ACC112 (cell line): ENCODE data around the gene C18orf54.

Experiments
- H2AFZ ChIP-seq: fragments of 200-600 bp; sonication (generic); one replicate; pipeline ENCODE4 v1.6.0; 2017; ENCODE audit warnings: antibody characterized with exemption, low read length; ENCODE audit not compliant: unreplicated experiment
- H3K27ac ChIP-seq: fragments of 200-600 bp; sonication (generic); 2 replicates; pipeline ENCODE4 v1.5.1; 2014; ENCODE audit warnings: low read depth, mild to moderate bottlenecking, antibody characterized with exemption, low read length, moderate library complexity
- H3K27me3 ChIP-seq: fragments of 200-600 bp; sonication (generic); 2 replicates; pipeline ENCODE4 v1.6.1; 2014; ENCODE audit warnings: mild to moderate bottlenecking, antibody characterized with exemption, low read length, moderate library complexity, mixed read lengths; ENCODE audit not compliant: insufficient read depth
- H3K36me3 ChIP-seq: fragments of 200-600 bp; sonication (generic); 2 replicates; pipeline ENCODE4 v1.6.1; 2016; ENCODE audit warnings: mild to moderate bottlenecking, antibody characterized with exemption, low read length, moderate library complexity, mixed read lengths; ENCODE audit not compliant: insufficient read depth
- H3K4me1 ChIP-seq: fragments of 200-600 bp; sonication (generic); one replicate; pipeline ENCODE4 v1.6.1; 2016; ENCODE audit warnings: low read length, mixed read lengths; ENCODE audit not compliant: insufficient read depth, unreplicated experiment, control insufficient read depth
- H3K4me3 ChIP-seq: fragments of 200-600 bp; sonication (generic); 2 replicates; pipeline ENCODE4 v1.5.1; 2014; ENCODE audit warnings: mild to moderate bottlenecking, low read depth, low read length
- H3K79me2 ChIP-seq: fragments of 200-600 bp; sonication (generic); one replicate; pipeline ENCODE4 v1.6.0; 2016; ENCODE audit warnings: low read length; ENCODE audit not compliant: control insufficient read depth, unreplicated experiment, insufficient read depth

C18orf54 gene

GRCh38 chr18:54415086-54415485 is 57.4 kb downstream of the C18orf54 start:
- peaks cover 18% of the 10 kb centered on the region for H3K4me1 ChIP-seq
- no peak overlapping the region for H3K4me3 ChIP-seq
- H3K36me3 ChIP-seq = no peaks in the 10 kb centered on the region
- no peaks in the 10 kb centered on the region for H3K27me3 ChIP-seq
- H3K79me2 ChIP-seq = no peaks in the 10 kb centered on the region
- no peak overlapping the region for H2AFZ ChIP-seq
- no peak overlapping the region for H3K27ac ChIP-seq

GRCh38 chr18:54416436-54416835 is 58.7 kb downstream of the C18orf54 start:
- Histone ChIP-seq H2AFZ (peak overlapping the region; percentile 80), H3K79me2 (no peaks in the 10 kb centered on the region), H3K27ac (peak overlapping the region; percentile 70), H3K4me1 (peaks cover 18% of the 10 kb centered on the region), H3K27me3 (no peaks in the 10 kb centered on the region), H3K36me3 (no peaks in the 10 kb centered on the region), H3K4me3 (peak overlapping the region; percentile 43)

- Histone ChIP-seq H3K4me1 (no peaks in the 10 kb centered on the region), H3K36me3 (no peaks in the 10 kb centered on the region), H3K27ac (no peak overlapping the region), H3K79me2 (no peaks in the 10 kb centered on the region), H3K4me3 (no peak overlapping the region), H2AFZ (no peak overlapping the region), H3K27me3 (peaks cover 9% of the 10 kb centered on the region; the same call in 1 of the 2 replicates)
Measured at GRCh38 chr18:54423831-54424230, 66.1 kb downstream of the C18orf54 start.

- no peaks in the 10 kb centered on the region for H3K4me1 ChIP-seq
Measured at GRCh38 chr18:54426085-54426665, 68.5 kb downstream of the C18orf54 start.

More at GRCh38 chr18:54426085-54426665, 68.5 kb downstream of the C18orf54 start:
- no peaks in the 10 kb centered on the region for H3K36me3 ChIP-seq
- H3K79me2 ChIP-seq = no peaks in the 10 kb centered on the region
- H3K27me3 ChIP-seq = peaks cover 9% of the 10 kb centered on the region; the same call in 1 of the 2 replicates
- no peak overlapping the region for H2AFZ ChIP-seq
- H3K27ac ChIP-seq = no peak overlapping the region
- H3K4me3 ChIP-seq = no peak overlapping the region
